A673 (cell line): ENCODE measurements around the gene RBCK1. TPM values are rescaled to one million over a fixed set of nuclear protein-coding genes. Genes with fewer than 3 reads are reported as not detected.

Source experiments
- BruUV-seq: library from RNA; stranded (reverse); fragments of 400-500 nt; replicated peaks from 2 replicates; lab custom pipeline; 2021; lab: Mats Ljungman, UMichigan
- CTCF ChIA-PET: fragments of 300-600 bp; sonication (Branson Sonifier 250); formaldehyde crosslinking; loops from one replicate; lab custom pipeline; 2022; ENCODE audit warnings: antibody characterized with exemption; lab: Charles Lee
- POLR2A ChIA-PET: fragments of 300-600 bp; sonication (Branson Sonifier 250); formaldehyde crosslinking; loops from one replicate; lab custom pipeline; 2022; ENCODE audit warnings: antibody characterized with exemption; ENCODE audit not compliant: low non-redundant PET; lab: Charles Lee
- DNase-seq: peaks from one replicate; pipeline ENCODE4 v3.0.0-alpha.2; 2015; ENCODE audit warnings: low spot score
- H3K27ac ChIP-seq: fragments of 200-600 bp; sonication (generic); 2 replicates; pipeline ENCODE4 v1.5.1; 2016; ENCODE audit warnings: mixed run types, low read depth, mild to moderate bottlenecking, mixed read lengths, antibody characterized with exemption, low read length; ENCODE audit not compliant: poor library complexity, severe bottlenecking
- H3K27me3 ChIP-seq: fragments of 200-600 bp; sonication (generic); replicated peaks from 2 replicates; pipeline ENCODE4 v1.6.1; 2017; ENCODE audit warnings: mixed run types, low read depth, mild to moderate bottlenecking, mixed read lengths, antibody characterized with exemption, low read length; ENCODE audit not compliant: insufficient read depth, poor library complexity
- H3K36me3 ChIP-seq: fragments of 200-600 bp; sonication (generic); 2 replicates; pipeline ENCODE4 v1.6.1; 2016; ENCODE audit warnings: mixed run types, mild to moderate bottlenecking, mixed read lengths, antibody characterized with exemption, low read length; ENCODE audit not compliant: insufficient read depth, poor library complexity, severe bottlenecking
- H3K4me1 ChIP-seq: fragments of 200-600 bp; sonication (generic); 2 replicates; pipeline ENCODE4 v1.6.1; 2017; ENCODE audit warnings: mixed run types, mild to moderate bottlenecking, mixed read lengths, antibody characterized with exemption, low read length; ENCODE audit not compliant: insufficient read depth, poor library complexity, severe bottlenecking
- H3K4me3 ChIP-seq: fragments of 200-600 bp; sonication (generic); 2 replicates; pipeline ENCODE4 v1.5.1; 2016; ENCODE audit warnings: low read depth, mixed run types, mild to moderate bottlenecking, mixed read lengths, low read length; ENCODE audit not compliant: poor library complexity, severe bottlenecking
- H3K9me3 ChIP-seq: fragments of 200-600 bp; sonication (generic); 2 replicates; pipeline ENCODE4 v1.6.1; 2016; ENCODE audit warnings: mixed run types, low read depth, mild to moderate bottlenecking, mixed read lengths, antibody characterized with exemption, low read length; ENCODE audit not compliant: poor library complexity, severe bottlenecking
- CTCF ChIP-seq: fragments of 300-800, 200-600 bp; sonication (generic); conservative IDR thresholded peaks from 2 replicates; pipeline ENCODE4 v1.5.1; 2017; ENCODE audit warnings: low read depth, mild to moderate bottlenecking, antibody characterized with exemption, low read length, moderate library complexity, mixed read lengths
- EZH2 ChIP-seq: fragments of 200-600 bp; sonication (generic); IDR thresholded peaks from 2 replicates; pipeline ENCODE4 v1.6.1; 2017; ENCODE audit warnings: borderline replicate concordance, low read depth, mild to moderate bottlenecking, mixed read lengths, antibody characterized with exemption, low read length; ENCODE audit not compliant: poor library complexity, severe bottlenecking
- intact Hi-C: fragments of 100-400 bp; cut with micrococcal nuclease; formaldehyde crosslinking; loops from one replicate; pipeline ENCODE4 v1.10.0; 2022; ENCODE audit not compliant: unreplicated experiment
- total RNA-seq: library from RNA; stranded (reverse); gene quantifications from 2 replicates; pipeline ENCODE4 v1.2.3, GENCODE V29; 2021

Gene RBCK1
- total RNA-seq, 1 experiment from 2014 or later, result 72.0 TPM

GRCh38 chr20:478010-478948, 70.2 kb downstream of the RBCK1 start:
- intact Hi-C loops, result no loop called here
- ChIA-PET CTCF (interaction anchor here (1.2 kb wide), 1 partner anchor 124 kb away, joined by 7 read pairs; no protein-coding TSS in a partner anchor), POLR2A (interaction anchor here (0.7 kb wide), 1 partner anchor 71 kb away, joined by 10 read pairs; no protein-coding TSS in a partner anchor)
- peaks cover 55% of the 10 kb centered on the region for H3K36me3 ChIP-seq
- no TSS peak for BruUV-seq
- no peaks in the 10 kb centered on the region for H3K27me3 ChIP-seq
- H3K9me3 ChIP-seq, result no peaks in the 10 kb centered on the region
- peaks cover 3% of the 10 kb centered on the region for H3K4me1 ChIP-seq
- peak; percentile 11 for DNase-seq
- peak overlapping the region; percentile 61 for H3K27ac ChIP-seq
- TF ChIP-seq EZH2, result no peak
- no peak for TF ChIP-seq CTCF
- H3K4me3 ChIP-seq, result no peak overlapping the region

DNA sequence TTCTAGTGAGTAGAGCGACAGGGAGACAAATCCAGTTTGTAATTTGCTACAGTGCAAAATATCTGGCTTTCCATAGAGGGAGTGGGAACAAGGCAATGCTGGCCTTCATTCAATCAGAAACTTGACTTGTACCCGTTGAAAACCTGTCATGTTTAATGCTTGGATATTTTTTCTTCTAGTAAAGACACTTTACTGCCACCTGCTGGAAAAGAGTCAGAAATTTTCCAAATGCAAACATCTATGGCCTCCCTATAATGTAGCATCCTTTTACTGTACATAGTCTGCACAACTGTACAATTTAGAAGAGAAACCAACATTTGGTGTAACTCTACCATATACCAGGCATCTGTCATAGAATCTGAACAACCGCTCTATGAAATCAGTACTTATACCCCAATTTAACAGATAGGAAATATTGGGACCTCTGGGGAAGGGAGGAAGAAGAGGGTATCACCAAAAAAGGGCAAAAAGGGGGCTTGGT, 70.9 kb downstream of the RBCK1 start:
- POLR2A ChIA-PET, result interaction anchor here (0.7 kb wide), 1 partner anchor 71 kb away, joined by 10 read pairs; no protein-coding TSS in a partner anchor
- Histone ChIP-seq H3K4me3 (no peak overlapping the region), H3K9me3 (no peaks in the 10 kb centered on the region), H3K4me1 (peaks cover 3% of the 10 kb centered on the region), H3K27ac (peak overlapping the region; percentile 61), H3K36me3 (peaks cover 57% of the 10 kb centered on the region), H3K27me3 (no peaks in the 10 kb centered on the region)
- peak; percentile 79 for DNase-seq
- no TSS peak for BruUV-seq
- CTCF ChIA-PET, result no interaction called here
- peak; percentile 70 for TF ChIP-seq CTCF
- no peak for TF ChIP-seq EZH2
- intact Hi-C loops, result loop anchor here (1.0 kb wide), 1 partner anchor 125 kb away; no protein-coding TSS in a partner anchor

DNA sequence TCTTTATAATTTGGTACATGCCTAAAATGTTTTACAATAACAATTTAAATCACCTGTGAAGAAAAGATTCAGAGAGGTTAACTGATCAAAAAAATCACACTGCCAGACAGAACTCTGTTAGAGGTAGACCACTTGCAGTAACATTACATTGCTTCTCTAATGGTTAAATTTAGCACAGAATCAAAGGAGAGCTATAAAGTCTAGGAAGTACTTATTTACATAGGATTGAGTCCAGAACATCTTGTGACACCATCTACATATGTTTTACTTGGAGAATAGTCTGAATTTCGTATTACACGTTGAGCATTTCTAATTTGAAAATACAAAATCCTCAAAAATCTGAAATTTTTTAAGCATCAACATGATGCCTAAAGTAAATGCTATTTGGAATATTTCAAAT, 71.4 kb downstream of the RBCK1 start:
- Histone ChIP-seq H3K36me3 (peaks cover 62% of the 10 kb centered on the region), H3K4me3 (no peak overlapping the region), H3K27ac (no peak overlapping the region), H3K27me3 (no peaks in the 10 kb centered on the region), H3K4me1 (peaks cover 3% of the 10 kb centered on the region), H3K9me3 (no peaks in the 10 kb centered on the region)
- no peak for DNase-seq
- ChIA-PET CTCF (no interaction called here), POLR2A (no interaction called here)
- no peak for TF ChIP-seq CTCF
- TF ChIP-seq EZH2, result no peak
- intact Hi-C loops, result loop anchor here (1.0 kb wide), 1 partner anchor 125 kb away; no protein-coding TSS in a partner anchor
- BruUV-seq, result no TSS peak
